ENCODE data around the gene LBHD2. TPM values are rescaled to one million over a fixed set of nuclear protein-coding genes. Genes with fewer than 3 reads are reported as not detected.
A peak's percentile ranks its signal among the peaks of the same experiment; 100 is the strongest.

The LBHD2 gene
- total RNA-seq, 1 donor from 2014 or later = not detected

DNA sequence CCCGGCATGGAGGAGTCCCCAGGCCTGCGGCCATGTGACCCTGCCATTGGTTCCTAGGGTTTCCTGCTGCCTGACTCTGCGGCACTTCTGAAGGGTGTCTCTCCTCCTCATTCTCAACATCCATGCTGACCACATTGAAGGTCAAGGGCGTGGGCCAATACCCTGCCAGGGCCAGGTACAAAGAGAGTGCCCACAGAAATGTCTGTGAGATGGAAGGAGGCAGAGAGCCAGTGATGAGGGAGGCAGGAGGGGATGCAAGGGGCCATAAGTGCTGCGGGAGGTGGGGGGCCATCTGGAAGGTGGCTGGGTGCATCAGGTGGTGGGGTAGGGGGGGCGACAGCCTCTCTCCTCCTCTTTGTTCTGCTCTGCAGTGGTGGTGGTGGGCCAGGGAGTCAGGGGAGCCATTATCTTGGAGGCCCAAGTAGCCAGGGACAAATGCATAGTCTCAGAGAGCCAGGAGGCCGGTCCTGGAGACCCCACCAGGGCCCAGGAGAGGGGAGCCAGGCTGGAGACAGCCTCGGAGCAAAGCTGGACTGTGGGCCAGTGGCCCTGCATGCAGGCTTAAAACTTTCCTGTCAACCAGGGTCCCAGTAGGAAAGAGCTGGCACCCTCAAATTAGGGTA lies 13.6 kb upstream of the LBHD2 start:
- TF ChIP-seq, protein P1, sequence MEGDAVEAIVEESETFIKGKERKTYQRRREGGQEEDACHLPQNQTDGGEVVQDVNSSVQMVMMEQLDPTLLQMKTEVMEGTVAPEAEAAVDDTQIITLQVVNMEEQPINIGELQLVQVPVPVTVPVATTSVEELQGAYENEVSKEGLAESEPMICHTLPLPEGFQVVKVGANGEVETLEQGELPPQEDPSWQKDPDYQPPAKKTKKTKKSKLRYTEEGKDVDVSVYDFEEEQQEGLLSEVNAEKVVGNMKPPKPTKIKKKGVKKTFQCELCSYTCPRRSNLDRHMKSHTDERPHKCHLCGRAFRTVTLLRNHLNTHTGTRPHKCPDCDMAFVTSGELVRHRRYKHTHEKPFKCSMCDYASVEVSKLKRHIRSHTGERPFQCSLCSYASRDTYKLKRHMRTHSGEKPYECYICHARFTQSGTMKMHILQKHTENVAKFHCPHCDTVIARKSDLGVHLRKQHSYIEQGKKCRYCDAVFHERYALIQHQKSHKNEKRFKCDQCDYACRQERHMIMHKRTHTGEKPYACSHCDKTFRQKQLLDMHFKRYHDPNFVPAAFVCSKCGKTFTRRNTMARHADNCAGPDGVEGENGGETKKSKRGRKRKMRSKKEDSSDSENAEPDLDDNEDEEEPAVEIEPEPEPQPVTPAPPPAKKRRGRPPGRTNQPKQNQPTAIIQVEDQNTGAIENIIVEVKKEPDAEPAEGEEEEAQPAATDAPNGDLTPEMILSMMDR (IDR thresholded peaks at IDR 0.05; ENCODE audit: borderline replicate concordance) = no peak
- intact Hi-C loops (cut with micrococcal nuclease) = no loop called here
- H3K27ac ChIP-seq (replicated peaks) = no peak overlapping the region
- no peak overlapping the region for H3K4me3 ChIP-seq
- H3K4me1 ChIP-seq = peaks cover 78% of the 10 kb centered on the region
- no peak for DNase-seq
- no peaks in the 10 kb centered on the region for H3K36me3 ChIP-seq
- H3K9me3 ChIP-seq (replicated peaks) = no peaks in the 10 kb centered on the region
- H3K27me3 ChIP-seq (ENCODE audit: low read depth) = no peaks in the 10 kb centered on the region

- Histone ChIP-seq H3K4me3 (no peak overlapping the region), H3K4me1 (peaks cover 78% of the 10 kb centered on the region), H3K27ac (replicated peaks) (peak overlapping the region; percentile 36), H3K9me3 (replicated peaks) (no peaks in the 10 kb centered on the region), H3K36me3 (no peaks in the 10 kb centered on the region), H3K27me3 (ENCODE audit: low read depth) (no peaks in the 10 kb centered on the region)
- TF ChIP-seq, protein P1 (IDR thresholded peaks at IDR 0.05; ENCODE audit: borderline replicate concordance) = no peak
- DNase-seq = peak; percentile 12
- intact Hi-C loops (cut with micrococcal nuclease) = no loop called here
Observed at GRCh38 chr14:103070971-103071542, 13.0 kb upstream of the LBHD2 start.

- H3K9me3 ChIP-seq (replicated peaks) = no peaks in the 10 kb centered on the region
- TF ChIP-seq, protein P1 (IDR thresholded peaks at IDR 0.05; ENCODE audit: borderline replicate concordance) = no peak
- H3K27ac ChIP-seq (replicated peaks) = peak overlapping the region; percentile 36
- H3K36me3 ChIP-seq = no peaks in the 10 kb centered on the region
- intact Hi-C loops (cut with micrococcal nuclease) = no loop called here
- H3K4me3 ChIP-seq = no peak overlapping the region
- peaks cover 75% of the 10 kb centered on the region for H3K4me1 ChIP-seq
- no peaks in the 10 kb centered on the region for H3K27me3 ChIP-seq (ENCODE audit: low read depth)
- DNase-seq = no peak
Observed at GRCh38 chr14:103071544-103072251, 12.3 kb upstream of the LBHD2 start.

DNA sequence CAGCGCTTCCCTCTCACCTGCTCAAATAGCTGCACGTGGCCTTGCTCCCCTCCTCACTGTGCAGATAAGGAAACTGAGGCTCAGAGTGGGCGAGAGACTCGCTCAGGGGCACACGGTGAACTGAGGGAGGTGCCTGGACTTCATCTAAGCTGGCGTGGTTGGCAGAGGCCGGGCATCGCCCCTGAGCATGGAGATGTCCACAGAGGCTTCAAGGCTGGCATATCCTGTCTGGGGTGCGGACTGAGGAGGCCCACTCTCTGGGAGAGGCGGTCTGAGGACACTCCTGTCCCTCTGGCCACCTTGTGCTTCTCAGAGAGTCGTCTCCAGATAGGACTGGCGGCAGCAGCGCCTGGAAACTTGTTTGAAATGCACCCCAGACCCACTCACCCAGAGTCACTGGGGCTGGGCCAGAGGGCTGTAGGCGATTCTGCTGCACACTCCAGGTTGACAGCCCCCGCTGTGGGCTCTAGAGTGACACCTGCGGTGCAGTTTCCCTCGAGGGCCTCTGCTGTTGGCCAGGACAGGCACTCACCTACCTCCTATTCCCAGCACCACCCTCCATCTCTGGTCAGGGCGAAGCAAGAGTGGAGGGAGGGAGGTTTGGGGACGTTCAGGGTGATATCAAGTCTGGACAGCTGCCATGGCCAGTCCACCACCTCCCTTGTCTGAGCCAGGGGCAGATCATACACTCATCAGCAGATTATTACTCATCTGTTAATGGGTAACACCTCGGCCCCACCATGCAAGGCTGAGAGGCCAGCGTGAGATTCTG lies 11.2 kb upstream of the LBHD2 start:
- Histone ChIP-seq H3K4me1 (peaks cover 64% of the 10 kb centered on the region), H3K9me3 (replicated peaks) (no peaks in the 10 kb centered on the region), H3K36me3 (no peaks in the 10 kb centered on the region), H3K27ac (replicated peaks) (no peak overlapping the region), H3K4me3 (no peak overlapping the region), H3K27me3 (ENCODE audit: low read depth) (no peaks in the 10 kb centered on the region)
- intact Hi-C loops (cut with micrococcal nuclease) = no loop called here
- no peak for DNase-seq
- TF ChIP-seq, protein P1 (IDR thresholded peaks at IDR 0.05; ENCODE audit: borderline replicate concordance) = no peak

- intact Hi-C loops (cut with micrococcal nuclease) = no loop called here
Observed at GRCh38 chr14:103073367-103073875, 10.6 kb upstream of the LBHD2 start.

More at GRCh38 chr14:103073367-103073875, 10.6 kb upstream of the LBHD2 start:
- peak; percentile 14 for DNase-seq
- TF ChIP-seq, protein P1 (IDR thresholded peaks at IDR 0.05; ENCODE audit: borderline replicate concordance) = no peak
- no peaks in the 10 kb centered on the region for H3K9me3 ChIP-seq (replicated peaks)
- no peaks in the 10 kb centered on the region for H3K36me3 ChIP-seq
- peak overlapping the region; percentile 88 for H3K27ac ChIP-seq (replicated peaks)
- no peak overlapping the region for H3K4me3 ChIP-seq
- peaks cover 58% of the 10 kb centered on the region for H3K4me1 ChIP-seq
- H3K27me3 ChIP-seq (ENCODE audit: low read depth) = no peaks in the 10 kb centered on the region

Data from left ventricle myocardium inferior (tissue), 1 donor.